GM18520 (cell line): ENCODE measurements around the gene CCDC28A.
"Not testable (repeated sequence)": the region's sequence is repeated elsewhere in the genome, so short reads cannot be mapped to it uniquely, and the experiment has no call there.

Experiments used
- ATAC-seq: cut with Tn5 transposase; IDR thresholded peaks from one replicate; pipeline ENCODE4 v1.9.1; 2021; ENCODE audit not compliant: unreplicated experiment

Gene CCDC28A

DNA sequence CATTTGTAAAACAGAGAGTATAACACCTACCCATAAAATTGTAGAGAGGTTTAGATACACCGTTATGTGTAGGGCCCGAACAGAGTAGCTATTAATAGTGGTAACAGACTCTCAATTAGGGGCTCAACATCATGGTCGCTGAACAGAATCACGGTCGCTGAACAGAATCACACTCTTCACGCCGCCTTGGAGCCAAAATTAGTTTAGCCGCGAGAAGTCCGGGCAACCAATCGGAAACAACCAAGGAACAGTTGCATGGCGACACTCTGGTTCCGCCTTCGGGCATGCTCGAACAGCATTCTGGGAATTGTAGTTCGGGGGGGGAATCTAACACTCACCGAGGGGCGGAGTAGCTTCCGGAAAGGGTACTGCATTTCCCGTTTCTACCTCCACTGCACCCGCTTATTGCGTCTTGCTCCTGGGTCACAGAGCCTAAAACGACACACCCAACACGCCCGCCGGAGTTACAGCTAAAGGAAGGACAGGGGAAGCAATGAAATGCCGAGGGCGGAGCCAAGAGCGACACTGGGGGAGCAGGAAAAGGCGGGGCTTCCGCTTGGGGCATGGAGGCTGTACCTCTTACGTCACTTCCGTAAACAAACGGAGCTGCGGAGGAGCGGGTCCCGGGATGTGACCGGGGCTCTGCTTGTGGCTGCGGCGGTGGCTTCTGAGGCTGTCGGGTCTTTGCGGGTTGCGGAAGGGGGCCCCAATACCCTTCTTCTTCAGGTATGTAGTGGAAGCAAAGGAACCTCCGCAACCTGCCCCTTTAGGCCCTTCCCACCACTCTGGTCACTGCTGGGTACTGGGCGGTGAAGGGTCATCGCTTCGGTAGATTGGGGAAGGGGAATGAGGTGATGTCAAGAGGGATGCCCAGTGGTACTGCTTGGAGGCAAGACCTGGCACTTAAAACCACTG lies at the start of gene CCDC28A:
Gene CCDC28A, plus strand, starts transcription at position 593 of the 915 bp plus-strand sequence. CDS start 2,352 bp downstream, outside the sequence.
- peak; percentile 81 for ATAC-seq

DNA sequence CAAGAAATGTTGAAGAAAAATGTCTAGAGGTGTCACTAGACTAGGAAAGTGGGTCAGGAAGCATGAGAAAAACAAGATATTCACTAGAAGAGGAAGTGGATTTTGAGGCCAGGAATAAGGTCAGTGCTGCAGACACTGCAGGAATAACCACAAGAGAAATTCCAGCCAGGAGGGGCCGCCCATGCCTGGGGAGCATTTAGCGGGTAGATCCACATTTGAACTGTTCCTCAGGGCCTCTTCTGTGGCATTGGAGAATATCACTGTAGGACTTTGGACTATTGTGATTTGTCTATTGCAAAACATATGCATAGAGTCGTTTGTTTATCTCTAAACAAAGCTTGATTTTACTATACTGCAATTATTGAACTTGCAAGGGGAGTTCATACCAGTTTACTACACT lies 49.6 kb upstream of the CCDC28A start:
- ATAC-seq: no peak

DNA sequence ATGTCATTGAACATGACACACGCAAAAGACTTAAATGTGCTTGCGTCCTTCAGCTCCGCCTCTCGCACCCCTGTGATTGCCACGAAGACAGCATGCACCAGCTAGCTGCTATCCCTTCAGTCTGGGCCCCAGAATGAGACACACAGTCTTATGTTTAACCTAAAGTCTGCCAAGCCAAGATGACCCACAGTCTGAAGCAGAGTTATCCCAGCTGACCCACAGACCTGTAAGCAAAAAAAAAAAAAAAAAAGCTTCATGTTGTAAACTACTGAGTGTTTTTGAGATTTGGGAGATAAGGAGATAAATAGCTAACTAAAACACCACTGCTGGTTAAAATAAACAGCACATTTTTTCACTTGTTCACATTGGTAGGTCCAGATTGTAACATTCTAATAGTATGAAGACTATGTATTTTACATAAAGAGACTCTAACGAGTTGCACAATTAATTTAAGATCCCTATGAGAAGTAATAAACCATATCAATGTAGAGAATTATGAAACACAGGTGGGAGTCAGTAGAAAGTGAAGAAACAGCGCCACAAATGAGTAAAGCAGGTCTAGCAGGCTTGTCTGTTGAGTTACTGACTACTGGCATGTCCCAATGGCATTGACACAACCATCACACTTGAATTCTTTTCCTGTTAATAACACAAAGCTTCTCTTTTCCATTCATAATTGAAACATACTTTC lies 47.4 kb upstream of the CCDC28A start:
- no peak for ATAC-seq

DNA sequence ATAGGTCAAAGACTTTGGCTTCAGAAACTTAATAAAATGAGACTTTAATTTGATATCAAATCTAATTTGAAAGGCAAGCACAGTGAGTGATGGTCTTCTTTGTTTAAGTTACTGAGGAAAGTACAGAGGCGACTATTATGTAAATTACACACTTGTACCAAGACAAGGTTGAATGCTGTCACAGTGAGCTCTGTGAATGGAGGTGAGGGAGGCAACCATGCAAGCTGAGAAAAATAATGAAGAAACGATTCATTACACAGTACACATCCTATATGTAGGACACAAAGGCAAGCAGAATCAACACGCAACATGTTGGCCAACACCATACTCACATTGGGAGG lies 46.8 kb upstream of the CCDC28A start:
- ATAC-seq: no peak

DNA sequence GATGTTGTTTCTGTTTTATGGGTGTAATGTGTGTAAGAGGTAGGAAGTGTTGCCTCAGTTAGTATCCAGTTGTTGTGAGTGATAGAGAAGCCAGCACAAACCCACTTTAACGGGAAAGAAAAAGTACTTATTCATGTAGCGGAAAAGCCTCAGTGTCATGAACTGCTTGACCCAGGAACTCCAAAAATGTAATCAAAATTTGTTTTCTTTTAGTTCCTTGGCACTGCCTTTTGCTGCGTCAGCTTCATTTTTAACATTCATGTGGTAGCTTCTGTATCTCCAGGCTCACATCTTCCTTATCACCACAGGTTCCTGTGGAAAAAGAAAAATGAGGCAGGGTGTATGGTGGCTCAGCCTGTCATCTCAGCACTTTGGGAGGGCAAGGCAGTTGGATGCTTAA lies 46.4 kb upstream of the CCDC28A start:
- ATAC-seq: no peak

DNA sequence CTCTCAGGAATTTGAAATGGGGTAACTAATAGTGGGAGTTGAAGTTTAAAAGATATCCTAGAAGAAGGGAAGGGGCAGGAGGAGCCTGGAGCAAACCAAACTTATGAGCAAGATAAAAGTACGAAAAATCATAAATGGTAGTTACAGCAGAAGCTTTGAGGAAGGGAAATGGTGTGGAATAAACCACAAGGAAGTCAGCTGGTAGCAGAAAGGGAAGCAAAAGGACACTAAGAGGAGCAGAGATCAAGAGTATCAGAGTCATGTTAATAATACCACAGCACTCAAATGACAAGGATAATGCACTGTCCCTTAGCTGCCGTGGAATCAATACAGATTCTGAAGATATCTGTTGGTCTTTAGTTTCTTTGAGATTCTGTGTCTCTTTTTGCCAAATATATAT lies 44.9 kb upstream of the CCDC28A start:
- no peak for ATAC-seq

DNA sequence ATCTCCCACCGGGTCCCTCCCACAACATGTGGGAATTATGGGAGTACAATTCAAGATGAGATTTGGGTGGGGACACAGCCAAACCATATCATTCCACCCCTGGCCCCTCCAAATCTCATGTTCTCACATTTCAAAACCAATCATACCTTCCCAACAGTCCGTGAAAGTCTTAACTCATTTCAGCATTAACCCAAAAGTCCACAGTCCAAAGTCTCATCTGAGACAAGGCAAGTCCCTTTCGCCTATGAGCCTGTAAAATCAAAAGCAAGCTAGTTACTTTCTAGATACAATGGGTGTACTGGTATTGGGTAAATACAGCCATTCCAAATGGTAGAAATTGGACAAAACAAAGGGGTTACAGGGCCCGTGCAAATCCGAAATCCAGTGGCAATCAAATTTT lies 43.5 kb upstream of the CCDC28A start:
- not testable (repeated sequence) for ATAC-seq

DNA sequence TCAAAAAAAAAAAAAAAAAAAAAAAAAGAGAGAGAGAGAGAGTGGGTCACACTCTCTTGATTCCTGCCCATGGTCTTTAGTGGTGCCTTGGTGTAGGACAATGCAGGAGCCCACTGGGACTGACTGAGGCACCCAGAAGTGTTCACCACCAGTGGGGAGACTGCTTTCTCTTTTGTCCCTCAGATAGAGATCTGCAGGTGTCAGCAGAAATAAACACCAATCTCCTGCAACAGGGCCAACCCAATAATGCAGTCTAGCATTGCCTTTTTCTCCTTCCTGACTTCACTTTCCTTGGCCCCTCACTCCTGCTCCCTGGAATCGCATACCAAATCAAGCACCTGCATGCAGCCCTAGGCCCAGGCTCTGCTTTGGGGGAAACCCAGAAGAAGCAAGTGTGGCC lies 39.0 kb upstream of the CCDC28A start:
- ATAC-seq: no peak

DNA sequence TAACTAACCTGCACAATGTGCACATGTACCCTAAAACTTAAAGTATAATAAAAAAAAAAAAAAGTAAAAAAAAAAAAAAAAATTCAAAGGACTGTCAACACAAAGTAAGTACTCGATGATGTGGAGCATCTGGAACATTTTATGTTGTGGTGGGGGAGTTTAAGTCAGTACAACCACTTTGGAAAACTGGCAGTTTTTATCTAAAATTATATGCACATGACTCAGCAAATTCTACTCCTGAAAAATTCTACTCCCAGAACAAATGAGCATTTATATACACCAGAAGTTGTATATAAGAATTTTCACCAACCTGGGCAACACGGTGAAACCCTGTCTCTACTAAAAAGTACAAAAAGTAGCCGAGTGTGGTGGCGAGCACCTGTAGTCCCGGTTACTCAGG lies 36.9 kb upstream of the CCDC28A start:
- ATAC-seq: no peak

DNA sequence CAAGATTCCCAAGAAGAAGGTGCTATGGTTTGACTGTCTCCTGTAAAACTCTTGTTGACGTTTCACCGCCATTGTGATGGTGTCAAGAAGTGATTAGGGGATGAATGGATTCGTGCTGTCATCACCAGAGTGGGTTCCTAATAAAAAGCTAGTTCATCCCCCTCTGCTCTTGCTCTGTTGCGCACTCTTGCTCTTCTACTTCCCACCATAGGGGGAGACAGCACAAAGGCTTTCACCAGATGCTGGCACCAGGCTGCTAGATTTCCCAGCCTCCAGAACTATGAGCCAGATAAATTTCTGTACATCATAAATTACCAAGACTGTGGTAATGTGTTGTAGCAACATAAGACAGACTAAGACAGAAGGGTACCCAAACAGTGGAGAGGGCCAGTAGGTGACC lies 21.6 kb upstream of the CCDC28A start:
- ATAC-seq: no peak

DNA sequence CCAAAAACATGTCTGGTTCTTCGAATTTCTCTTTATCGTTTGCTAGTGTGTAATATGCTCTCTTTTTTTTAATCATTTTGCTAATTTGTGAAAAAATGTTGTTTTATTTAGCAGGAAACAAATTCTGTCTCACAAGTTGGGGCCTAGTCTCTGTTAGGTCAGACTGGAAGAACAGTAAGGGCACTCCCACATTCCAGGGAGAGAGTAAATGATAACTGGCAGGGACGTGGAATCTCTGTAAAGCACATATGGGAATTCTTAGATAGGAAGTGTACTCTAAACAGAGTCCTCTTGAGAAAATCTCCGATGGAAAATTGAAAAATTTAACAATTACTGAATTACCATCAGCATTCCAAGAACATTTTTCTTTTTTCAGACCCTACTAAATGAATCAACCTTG lies 16.4 kb upstream of the CCDC28A start:
- ATAC-seq: no peak

DNA sequence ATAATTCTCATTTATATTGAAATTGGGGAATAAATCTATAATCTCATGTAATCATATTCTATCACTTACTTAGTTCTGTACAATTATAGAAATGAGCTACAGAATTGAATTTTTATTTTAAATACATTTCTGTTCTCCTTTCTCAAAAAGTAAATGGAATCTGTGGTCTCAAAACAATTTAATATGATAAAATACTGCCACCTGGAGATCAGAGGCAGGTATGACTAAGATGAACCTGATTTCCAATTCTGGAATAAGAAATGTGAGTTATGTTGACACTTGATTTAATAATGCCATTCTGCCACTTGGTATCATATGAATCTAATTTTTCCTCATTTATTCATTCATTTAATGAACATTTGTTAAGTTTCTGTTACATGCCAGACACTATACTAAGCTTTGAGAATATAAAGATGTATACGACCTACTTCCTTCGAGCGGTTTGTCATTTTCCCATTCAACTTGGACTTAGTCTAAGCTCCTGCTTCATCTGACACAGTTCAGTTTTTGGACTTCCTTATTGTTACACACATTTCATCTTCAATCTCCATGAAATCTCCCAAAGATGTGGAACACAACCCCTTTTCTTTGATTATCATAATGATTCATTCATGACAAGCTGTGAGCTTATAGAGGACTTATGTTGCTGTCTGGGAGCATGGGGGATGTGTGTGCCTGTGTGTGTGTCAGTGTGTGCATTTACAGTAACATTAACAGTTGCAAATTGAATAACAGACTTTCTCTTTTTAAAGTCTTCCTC lies 7.5 kb upstream of the CCDC28A start:
- no peak for ATAC-seq

DNA sequence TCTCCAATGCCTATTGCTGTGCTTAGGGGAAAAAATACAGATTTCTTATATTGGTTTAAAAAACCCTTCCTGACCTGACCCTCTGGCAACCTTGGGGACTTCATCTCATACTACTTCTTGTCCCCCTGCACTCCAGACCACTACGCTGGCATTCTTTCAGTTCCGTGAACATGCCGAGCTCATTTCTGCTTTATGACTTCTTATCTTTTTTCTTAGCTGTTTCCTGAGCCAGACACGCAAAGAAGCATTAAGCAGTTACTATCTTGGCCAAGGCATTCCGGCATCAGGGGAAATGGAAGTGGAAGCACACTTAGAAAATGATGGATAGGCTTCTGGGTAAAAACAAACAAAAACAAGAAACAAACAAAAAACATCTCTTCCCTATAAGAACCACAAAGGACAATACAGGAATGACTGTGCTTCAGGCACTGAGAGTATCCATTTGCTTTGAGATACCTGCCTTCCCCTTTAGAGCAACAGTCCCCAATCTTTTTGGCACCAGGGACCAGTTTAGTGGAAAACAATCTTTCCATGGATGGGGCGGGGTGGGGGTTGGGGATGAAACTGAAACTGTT lies 4.4 kb upstream of the CCDC28A start:
- ATAC-seq: no peak

DNA sequence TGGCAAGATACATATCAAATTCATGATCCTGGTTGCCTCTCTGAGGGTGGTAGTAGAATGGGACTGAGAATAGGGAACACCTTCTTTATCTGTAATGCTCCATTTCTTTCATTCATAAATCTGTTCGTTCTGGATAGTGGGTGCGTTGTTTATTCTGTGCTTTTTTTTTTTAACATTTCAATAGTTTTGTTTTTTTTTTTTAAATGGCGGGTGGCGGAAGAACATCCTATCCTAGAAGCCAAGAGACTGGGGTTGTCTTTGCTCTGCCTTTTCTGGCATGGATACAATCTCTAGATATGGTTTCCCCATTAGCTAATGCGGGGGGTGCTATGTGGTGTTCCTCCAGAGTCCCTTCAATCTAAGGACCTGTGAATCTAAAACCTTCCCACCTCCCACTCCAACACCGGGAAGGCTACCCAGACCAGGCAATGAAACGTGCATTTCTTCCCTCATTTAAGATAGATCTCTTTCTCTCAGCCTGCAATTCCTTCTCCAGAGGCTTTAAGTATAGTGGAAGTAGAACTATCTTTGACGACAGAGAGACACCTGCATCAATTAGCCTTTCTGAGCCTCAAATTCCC lies 883 bp upstream of the CCDC28A start:
- ATAC-seq: no peak

DNA sequence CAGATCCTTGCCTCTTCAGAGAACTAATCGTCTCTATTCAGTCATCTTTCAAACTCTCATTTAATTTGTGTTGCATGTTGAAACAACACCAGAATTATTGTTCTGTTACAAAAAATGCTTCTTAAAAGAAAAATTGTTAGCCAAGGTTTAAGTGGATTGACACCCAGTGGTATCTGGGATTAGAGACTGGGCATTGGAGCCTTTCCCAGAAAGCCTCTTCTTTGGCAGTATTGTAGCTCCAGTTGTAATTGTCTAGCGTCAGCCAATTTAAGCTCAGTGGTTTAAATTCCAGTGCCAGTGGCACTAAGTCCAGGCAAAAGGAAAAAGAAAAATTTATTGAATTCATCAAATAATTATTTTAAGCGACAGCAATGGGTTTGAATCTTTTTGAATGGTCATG lies 801 bp downstream of the CCDC28A start:
- ATAC-seq: no peak

DNA sequence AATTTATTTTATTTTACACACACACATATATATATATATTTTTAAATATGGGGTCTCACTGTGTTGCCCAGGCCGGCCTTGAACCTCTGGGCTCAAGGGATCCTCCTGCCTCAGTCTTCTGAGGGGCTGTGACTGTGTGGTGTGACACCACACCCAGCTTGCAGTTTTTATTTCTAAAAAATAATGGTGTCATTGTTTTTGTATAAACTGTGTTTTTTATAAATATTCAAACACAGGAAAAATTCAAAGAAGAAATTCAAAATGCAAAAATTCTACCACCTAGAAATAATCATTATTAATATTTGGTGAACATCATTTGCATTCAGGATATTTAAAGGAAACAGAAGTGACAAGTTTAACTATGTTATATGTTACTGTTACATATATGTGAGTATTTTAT lies 3.1 kb downstream of the CCDC28A start:
- ATAC-seq: no peak

DNA sequence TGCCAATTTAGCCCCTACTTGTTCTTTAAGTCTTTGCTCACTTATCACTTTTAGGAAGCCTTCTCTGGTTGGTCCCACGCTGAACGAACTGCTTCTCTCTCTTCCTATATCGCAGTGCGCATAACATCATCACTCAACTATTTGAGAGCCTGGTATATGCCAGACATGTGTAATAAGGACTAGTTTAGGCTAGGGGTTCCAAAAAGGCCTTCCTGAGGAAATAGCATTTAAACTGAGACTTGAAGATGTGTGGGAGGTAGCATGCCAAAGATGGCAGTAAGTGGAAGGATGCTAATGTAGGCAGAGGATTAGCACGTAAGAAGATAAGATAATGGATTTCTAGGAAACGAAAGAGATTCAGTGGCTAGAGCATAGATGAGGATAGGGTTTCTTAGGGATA lies 4.8 kb downstream of the CCDC28A start:
- ATAC-seq: no peak

DNA sequence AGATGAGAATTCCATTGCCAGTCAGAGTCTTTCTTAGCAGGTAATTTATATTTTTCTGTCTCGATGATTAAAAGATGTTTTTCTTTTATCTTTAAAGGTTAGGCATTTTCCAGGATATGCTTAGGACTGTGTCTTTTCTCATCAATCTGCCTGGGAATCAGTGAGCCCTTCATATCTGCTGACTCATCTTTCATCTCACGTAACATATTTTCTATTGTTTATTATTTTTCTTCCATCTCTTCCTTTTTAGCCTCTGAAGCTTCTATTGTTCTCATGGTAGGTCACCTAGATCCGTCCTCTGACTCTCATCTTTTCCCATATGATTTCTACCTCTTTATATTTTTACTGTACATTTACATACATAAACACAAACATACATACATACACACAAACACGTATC lies 8.7 kb downstream of the CCDC28A start:
- ATAC-seq: no peak

DNA sequence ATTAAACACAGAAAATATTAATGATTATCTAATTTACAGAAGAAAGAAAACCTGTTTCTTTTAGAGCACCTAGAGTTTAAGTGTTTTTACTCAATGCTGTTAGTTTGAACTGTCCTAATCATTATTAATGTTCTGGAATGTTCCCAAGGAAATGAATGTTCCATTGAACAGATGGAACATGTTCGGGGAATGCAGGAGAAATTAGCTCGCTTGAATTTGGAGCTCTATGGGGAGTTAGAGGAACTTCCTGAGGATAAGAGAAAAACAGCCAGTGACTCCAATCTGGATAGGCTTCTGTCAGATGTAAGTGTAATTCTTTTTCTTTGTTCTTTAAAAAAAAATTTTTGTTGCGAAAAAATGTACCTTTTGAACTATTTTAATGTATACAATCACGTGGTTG lies 11.5 kb downstream of the CCDC28A start:
- ATAC-seq: no peak

DNA sequence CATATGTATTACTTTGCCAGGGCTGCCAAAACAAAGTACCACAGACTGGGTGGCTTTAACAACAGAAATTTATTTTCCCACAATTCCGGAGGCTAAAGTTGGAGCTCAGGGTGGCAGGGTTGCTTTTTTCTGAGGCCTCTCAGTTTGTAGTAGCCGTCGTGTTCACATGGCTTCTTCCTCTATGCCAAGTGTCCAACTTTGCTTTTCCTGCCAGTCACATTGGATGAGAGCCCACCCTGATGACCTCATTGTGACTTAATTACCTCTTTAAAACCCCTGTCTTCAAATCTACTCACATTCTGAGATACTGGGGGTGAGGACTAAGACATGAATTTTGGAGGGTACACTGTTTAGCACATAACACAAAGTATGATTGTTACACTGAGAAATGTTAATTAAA lies 12.4 kb downstream of the CCDC28A start:
- no peak for ATAC-seq

DNA sequence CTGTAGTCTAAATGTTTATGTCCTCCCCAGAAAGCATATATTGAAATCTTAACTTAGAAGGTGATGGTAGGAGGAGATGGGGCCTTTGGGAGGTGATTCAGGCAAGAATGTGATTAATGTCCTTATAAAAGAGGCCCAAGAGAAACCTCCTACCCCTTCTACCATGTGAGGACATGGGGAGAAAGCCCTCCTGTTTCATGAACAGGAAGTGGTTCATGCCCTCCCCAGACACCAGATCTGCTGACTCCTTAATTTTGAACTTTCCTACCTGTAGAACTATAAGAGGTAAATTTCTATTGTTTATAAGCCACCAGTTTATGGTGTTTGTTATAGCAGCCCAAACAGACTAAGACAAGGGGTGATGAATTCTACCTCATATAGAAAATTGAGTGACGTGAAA lies 13.6 kb downstream of the CCDC28A start:
- ATAC-seq: no peak
